ENCODE data around the gene SPSB2.

DNA sequence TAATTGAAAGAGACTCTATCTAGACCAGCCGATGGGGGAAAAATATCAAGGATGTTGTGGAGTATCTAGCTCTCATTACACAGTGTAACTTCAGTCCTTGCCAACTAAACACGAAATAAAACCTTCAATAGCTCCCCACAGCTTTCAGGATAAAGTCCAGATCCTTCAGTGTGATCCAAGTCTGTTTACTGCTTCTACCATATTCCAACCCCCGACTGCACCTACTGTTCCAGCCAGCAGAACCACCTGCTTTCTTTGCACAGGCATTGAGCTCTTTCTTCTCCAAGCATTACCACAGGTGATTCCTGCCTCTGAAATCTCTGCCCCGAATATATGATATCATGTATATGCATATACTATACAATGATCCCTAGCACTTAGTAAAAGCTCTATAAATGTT is 29.3 kb upstream of the SPSB2 start:
- TF ChIP-seq POLR2AphosphoS5 (IDR thresholded peaks at IDR 0.05; ENCODE audit: low read depth, low read length), result no peak
- TF ChIP-seq TAF1 (IDR thresholded peaks at IDR 0.05; ENCODE audit: borderline replicate concordance, insufficient read depth, low read length), result no peak
